Activated CD8-positive, alpha-beta memory T cell treated with anti-CD3 and anti-CD28 coated beads for 36 hours (primary cell): Measurements from ENCODE around the gene DDR1. TPM values are rescaled to one million over a fixed set of nuclear protein-coding genes. Genes with fewer than 3 reads are reported as not detected.
"Not testable (repeated sequence)": the region's sequence is repeated elsewhere in the genome, so short reads cannot be mapped to it uniquely, and the experiment has no call there.

ENCODE experiments used
- CTCF ChIA-PET: fragments of 350-600 bp; sonication (Branson Sonifier 250); formaldehyde crosslinking; loops from one replicate; lab custom pipeline; 2021; ENCODE audit warnings: antibody characterized with exemption; lab: Charles Lee
- POLR2A ChIA-PET: fragments of 350-600 bp; sonication (Branson Sonifier 250); formaldehyde crosslinking; loops from one replicate; lab custom pipeline; 2021; ENCODE audit warnings: antibody characterized with exemption; lab: Charles Lee
- total RNA-seq, 2 experiments: library from RNA; stranded (reverse); gene quantifications; one replicate each; pipeline ENCODE4 v1.2.3, GENCODE V29; 2021

Gene DDR1
- total RNA-seq, 2 experiments from 2014 or later = 8.6 to 8.7 TPM

- POLR2A ChIA-PET = no interaction called here
- CTCF ChIA-PET = no interaction called here
These were observed 36.3 kb upstream of the DDR1 start for GRCh38 chr6:30847971-30848436.

GRCh38 chr6:30849903-30850651 lies 34.2 kb upstream of the DDR1 start:
- POLR2A ChIA-PET = no interaction called here
- CTCF ChIA-PET = no interaction called here

- CTCF ChIA-PET, POLR2A ChIA-PET: not testable (repeated sequence)
These were observed 31.9 kb upstream of the DDR1 start for GRCh38 chr6:30852459-30852858.

GRCh38 chr6:30854285-30855040 lies 29.9 kb upstream of the DDR1 start:
- CTCF ChIA-PET = interaction anchor here (0.7 kb wide), 1 partner anchor 1009 kb away, joined by 4 read pairs; no protein-coding TSS in a partner anchor
- POLR2A ChIA-PET = no interaction called here

GRCh38 chr6:30855429-30856075 lies 28.8 kb upstream of the DDR1 start:
- ChIA-PET CTCF (interaction anchor here (1.6 kb wide), 1 partner anchor 27 kb away, joined by 4 read pairs; no protein-coding TSS in a partner anchor), POLR2A (no interaction called here)

GRCh38 chr6:30857112-30857511 lies 27.2 kb upstream of the DDR1 start:
- POLR2A ChIA-PET = interaction anchor here (0.6 kb wide), 1 partner anchor 259 kb away, joined by 6 read pairs; no protein-coding TSS in a partner anchor
- CTCF ChIA-PET = interaction anchor here (1.6 kb wide), 1 partner anchor 28 kb away, joined by 4 read pairs; no protein-coding TSS in a partner anchor

GRCh38 chr6:30857549-30857948 lies 26.8 kb upstream of the DDR1 start:
- CTCF ChIA-PET = no interaction called here
- POLR2A ChIA-PET = interaction anchor here (0.6 kb wide), 1 partner anchor 259 kb away, joined by 6 read pairs; no protein-coding TSS in a partner anchor

- POLR2A ChIA-PET, CTCF ChIA-PET: not testable (repeated sequence)
These were observed 24.6 kb upstream of the DDR1 start for GRCh38 chr6:30859726-30860125.

GRCh38 chr6:30861257-30862048 lies 22.9 kb upstream of the DDR1 start:
- ChIA-PET POLR2A (no interaction called here), CTCF (no interaction called here)

GRCh38 chr6:30862156-30862875 lies 22.0 kb upstream of the DDR1 start:
- ChIA-PET POLR2A (no interaction called here), CTCF (interaction anchor here (1.1 kb wide), 1 partner anchor 16 kb away, joined by 3 read pairs; no protein-coding TSS in a partner anchor)

GRCh38 chr6:30864325-30864724 lies 20.0 kb upstream of the DDR1 start:
- CTCF ChIA-PET = no interaction called here
- POLR2A ChIA-PET = interaction anchor here (0.5 kb wide), 1 partner anchor 137 kb away, joined by 5 read pairs; no protein-coding TSS in a partner anchor

GRCh38 chr6:30869241-30869749 lies 15.0 kb upstream of the DDR1 start:
- POLR2A ChIA-PET, CTCF ChIA-PET: not testable (repeated sequence)

GRCh38 chr6:30870546-30870945 lies 13.8 kb upstream of the DDR1 start:
- CTCF ChIA-PET = no interaction called here
- POLR2A ChIA-PET = no interaction called here

GRCh38 chr6:30871592-30872183 lies 12.6 kb upstream of the DDR1 start:
- CTCF ChIA-PET = no interaction called here
- POLR2A ChIA-PET = no interaction called here

GRCh38 chr6:30873137-30873640 lies 11.1 kb upstream of the DDR1 start:
- ChIA-PET CTCF (no interaction called here), POLR2A (interaction anchor here (0.6 kb wide), 1 partner anchor 418 kb away, joined by 3 read pairs; no protein-coding TSS in a partner anchor)

- POLR2A ChIA-PET = not testable (repeated sequence)
- CTCF ChIA-PET = interaction anchor here (0.6 kb wide), 1 partner anchor 93 kb away, joined by 5 read pairs; no protein-coding TSS in a partner anchor
These were observed 10.5 kb upstream of the DDR1 start for GRCh38 chr6:30873795-30874194.
